NCI-H1436 treated with DMSO at 0.1 percent for 48 hours (cell line): ENCODE measurements around the gene CENPX.

Source experiments
- DNase-seq: peaks from one replicate; lab custom pipeline; 2025; lab: John Stamatoyannopoulos, UW

Gene CENPX

GRCh38 chr17:82055023-82055964, 32.6 kb upstream of the CENPX start:
- no peak for DNase-seq

- no peak for DNase-seq
Observed at GRCh38 chr17:82054351-82055022, 31.8 kb upstream of the CENPX start.

- no peak for DNase-seq
Observed at GRCh38 chr17:82053556-82054263, 31.0 kb upstream of the CENPX start.

- no peak for DNase-seq
Observed at GRCh38 chr17:82053130-82053529, 30.5 kb upstream of the CENPX start.

- no peak for DNase-seq
Observed at GRCh38 chr17:82052638-82053059, 30.0 kb upstream of the CENPX start.

- no peak for DNase-seq
Observed at GRCh38 chr17:82051776-82052637, 29.3 kb upstream of the CENPX start, which contains the start of the genes GPS1 and RFNG. GPS1 (plus strand) TSS chr17:82051898; CDS start chr17:82051932, 34 bp downstream. RFNG (minus strand) TSS chr17:82051811; CDS start chr17:82051766, 45 bp downstream.

GRCh38 chr17:82050761-82051641, 28.3 kb upstream of the CENPX start:
- DNase-seq: no peak

- DNase-seq: no peak
Observed at GRCh38 chr17:82050152-82050760, 27.6 kb upstream of the CENPX start.

- DNase-seq: no peak
Observed at GRCh38 chr17:82049521-82049971, 26.9 kb upstream of the CENPX start.

GRCh38 chr17:82049106-82049505, 26.4 kb upstream of the CENPX start:
- DNase-seq: no peak

GRCh38 chr17:82048571-82048971, 25.9 kb upstream of the CENPX start:
- no peak for DNase-seq

GRCh38 chr17:82047914-82048570, 25.4 kb upstream of the CENPX start:
- DNase-seq: no peak

GRCh38 chr17:82047379-82047778, 24.7 kb upstream of the CENPX start:
- no peak for DNase-seq

GRCh38 chr17:82046903-82047302, 24.2 kb upstream of the CENPX start:
- DNase-seq: no peak

GRCh38 chr17:82045936-82046484, 23.3 kb upstream of the CENPX start:
- no peak for DNase-seq

- no peak for DNase-seq
Observed at GRCh38 chr17:82043507-82043906, 20.8 kb upstream of the CENPX start.

GRCh38 chr17:82042649-82043048, 20.0 kb upstream of the CENPX start:
- DNase-seq: no peak

GRCh38 chr17:82041144-82041814, 18.6 kb upstream of the CENPX start:
- DNase-seq: no peak
